H7 (cell line): Measurements from ENCODE around the gene NLGN1. TPM values are rescaled to one million over a fixed set of nuclear protein-coding genes. Genes with fewer than 3 reads are reported as not detected.

Experiments
- DNase-seq: peaks from one replicate; pipeline ENCODE4 v3.0.0; 2012
- H3K27me3 ChIP-seq: 2 replicates; pipeline ENCODE4 v1.6.0; 2011; ENCODE audit warnings: mild to moderate bottlenecking, low read length; ENCODE audit not compliant: control insufficient read depth, insufficient read depth
- H3K36me3 ChIP-seq: replicated peaks from 2 replicates; pipeline ENCODE4 v1.5.1; 2011; ENCODE audit warnings: low read length; ENCODE audit not compliant: control insufficient read depth, insufficient read depth
- H3K4me3 ChIP-seq: 2 replicates; pipeline ENCODE4 v1.5.1; 2011; ENCODE audit warnings: low read depth, mild to moderate bottlenecking, control low read depth, low read length, moderate library complexity; ENCODE audit not compliant: insufficient read depth
- total RNA-seq: library from RNA; depleted of rRNA; stranded (reverse); fragments of >200 nt; shearing (Covaris generic); gene quantifications from 2 replicates; pipeline ENCODE4 v1.2.3, GENCODE V29; 2014

Gene NLGN1
- total RNA-seq, 1 experiment from 2014 or later = 7.1 TPM

- no peak overlapping the region for H3K4me3 ChIP-seq
- no peaks in the 10 kb centered on the region for H3K36me3 ChIP-seq
- no peaks in the 10 kb centered on the region for H3K27me3 ChIP-seq
- DNase-seq = no peak
Observed at GRCh38 chr3:173780067-173780466, 382.5 kb downstream of the NLGN1 start.

- Histone ChIP-seq H3K4me3 (no peak overlapping the region), H3K27me3 (no peaks in the 10 kb centered on the region), H3K36me3 (no peaks in the 10 kb centered on the region)
- DNase-seq = peak; percentile 12
Observed at GRCh38 chr3:173785004-173785403, 387.5 kb downstream of the NLGN1 start.

DNA sequence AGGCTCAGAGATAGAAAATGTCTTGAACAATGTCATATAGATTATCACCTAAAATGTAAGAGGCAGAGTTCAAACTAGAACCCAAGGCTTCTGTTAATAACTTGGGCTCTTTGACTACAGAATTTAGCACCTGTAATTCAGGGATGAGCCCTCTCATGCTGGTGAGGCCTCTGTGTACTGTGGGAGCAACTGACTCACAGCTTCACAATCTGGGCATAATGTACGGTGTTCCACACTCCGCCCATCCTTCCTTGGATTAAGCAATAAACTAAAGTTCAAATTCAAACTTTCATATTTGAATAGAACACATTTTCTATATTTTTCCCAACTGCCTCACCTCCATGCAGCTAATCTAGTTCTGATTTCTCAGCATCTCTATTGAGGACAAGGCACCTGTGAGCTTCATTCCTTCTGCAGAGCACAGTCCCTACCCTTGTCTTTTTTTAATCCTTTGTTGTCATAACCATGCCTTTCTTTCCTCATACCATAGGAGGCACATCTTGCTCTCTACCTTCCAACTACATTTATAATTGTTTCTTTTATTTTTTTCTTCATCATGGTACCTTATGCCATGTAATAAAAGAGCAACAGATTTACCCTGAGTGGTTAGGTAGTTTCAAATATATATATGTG lies 392.1 kb downstream of the NLGN1 start:
- no peaks in the 10 kb centered on the region for H3K36me3 ChIP-seq
- no peak overlapping the region for H3K4me3 ChIP-seq

GRCh38 chr3:173793963-173794362 lies 396.4 kb downstream of the NLGN1 start:
- no peak overlapping the region for H3K4me3 ChIP-seq
- no peaks in the 10 kb centered on the region for H3K27me3 ChIP-seq
- H3K36me3 ChIP-seq = no peaks in the 10 kb centered on the region
- no peak for DNase-seq

More for the DNA sequence above, 392.1 kb downstream of the NLGN1 start:
- DNase-seq = no peak
- H3K27me3 ChIP-seq = no peaks in the 10 kb centered on the region

- H3K36me3 ChIP-seq = no peaks in the 10 kb centered on the region
- H3K27me3 ChIP-seq = no peaks in the 10 kb centered on the region
Observed at GRCh38 chr3:173796405-173796804, 398.9 kb downstream of the NLGN1 start.

DNA sequence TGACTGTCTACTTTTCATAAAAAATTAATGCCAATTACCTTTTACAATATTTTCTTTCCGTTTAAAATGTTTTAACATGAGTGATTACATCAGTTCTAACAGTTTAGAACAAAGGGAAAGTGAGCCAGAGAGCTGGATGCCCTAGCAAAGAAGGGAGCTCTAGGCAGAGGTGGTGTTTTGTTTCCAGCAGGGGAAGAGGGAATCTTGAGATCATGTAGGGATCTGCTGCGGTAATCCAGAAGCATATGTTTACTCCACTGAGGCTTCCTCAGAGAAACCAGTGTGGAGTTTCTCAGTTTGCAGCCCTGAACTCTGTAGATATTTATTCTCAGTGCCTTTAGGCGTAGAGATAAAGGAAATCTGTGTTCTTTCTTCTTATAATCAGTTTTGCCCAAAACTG lies 399.3 kb downstream of the NLGN1 start:
- no peaks in the 10 kb centered on the region for H3K27me3 ChIP-seq
- H3K36me3 ChIP-seq = no peaks in the 10 kb centered on the region
- H3K4me3 ChIP-seq = no peak overlapping the region
- DNase-seq = no peak

More at GRCh38 chr3:173796405-173796804, 398.9 kb downstream of the NLGN1 start:
- H3K4me3 ChIP-seq = no peak overlapping the region
- no peak for DNase-seq

GRCh38 chr3:173799060-173799816 lies 401.7 kb downstream of the NLGN1 start:
- Histone ChIP-seq H3K36me3 (no peaks in the 10 kb centered on the region), H3K4me3 (no peak overlapping the region), H3K27me3 (no peaks in the 10 kb centered on the region)
- DNase-seq = no peak

- Histone ChIP-seq H3K27me3 (no peaks in the 10 kb centered on the region), H3K36me3 (no peaks in the 10 kb centered on the region), H3K4me3 (no peak overlapping the region)
- DNase-seq = no peak
Observed at GRCh38 chr3:173800154-173800553, 402.6 kb downstream of the NLGN1 start.

DNA sequence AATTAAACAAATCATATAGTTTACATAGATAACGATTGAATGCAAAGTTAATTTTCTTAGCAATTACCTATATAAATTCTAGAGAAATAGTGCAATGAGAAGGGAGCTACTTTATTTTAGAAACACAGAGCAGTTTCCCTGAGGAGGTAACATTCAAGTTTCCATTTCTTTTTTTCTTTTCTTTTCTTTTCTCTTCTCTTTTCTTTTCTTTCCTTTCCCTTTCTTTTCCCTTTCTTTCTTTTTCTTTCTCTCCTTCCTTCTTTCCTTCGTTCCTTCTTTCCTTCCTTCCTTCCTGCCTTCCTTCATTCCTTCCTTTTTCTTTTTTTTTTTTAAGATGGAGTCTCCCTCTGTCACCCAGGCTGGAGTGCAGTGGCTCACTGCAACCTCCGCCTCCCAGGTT lies 417.3 kb downstream of the NLGN1 start:
- Histone ChIP-seq H3K4me3 (no peak overlapping the region), H3K36me3 (no peaks in the 10 kb centered on the region), H3K27me3 (no peaks in the 10 kb centered on the region)
- DNase-seq = no peak

DNA sequence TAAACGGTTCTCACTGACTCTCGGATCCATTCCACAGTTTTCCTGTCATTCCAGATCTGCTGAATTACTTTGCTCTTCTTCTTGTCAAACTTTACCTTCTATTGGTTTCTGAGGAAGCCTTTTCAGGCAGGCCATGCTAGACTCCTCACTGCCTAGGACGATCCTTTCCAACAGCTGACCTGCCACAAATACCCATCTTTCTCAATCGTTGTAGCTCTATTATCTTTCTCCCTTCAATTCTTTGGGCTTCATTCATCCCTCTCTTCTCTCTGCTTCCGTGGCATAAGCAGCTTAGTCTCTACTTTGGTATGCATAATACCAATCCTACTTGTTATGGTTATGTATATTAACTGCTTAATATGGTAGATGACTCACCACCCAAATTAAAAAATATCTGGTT lies 421.8 kb downstream of the NLGN1 start:
- no peaks in the 10 kb centered on the region for H3K36me3 ChIP-seq
- DNase-seq = no peak
- no peaks in the 10 kb centered on the region for H3K27me3 ChIP-seq
- H3K4me3 ChIP-seq = no peak overlapping the region

DNA sequence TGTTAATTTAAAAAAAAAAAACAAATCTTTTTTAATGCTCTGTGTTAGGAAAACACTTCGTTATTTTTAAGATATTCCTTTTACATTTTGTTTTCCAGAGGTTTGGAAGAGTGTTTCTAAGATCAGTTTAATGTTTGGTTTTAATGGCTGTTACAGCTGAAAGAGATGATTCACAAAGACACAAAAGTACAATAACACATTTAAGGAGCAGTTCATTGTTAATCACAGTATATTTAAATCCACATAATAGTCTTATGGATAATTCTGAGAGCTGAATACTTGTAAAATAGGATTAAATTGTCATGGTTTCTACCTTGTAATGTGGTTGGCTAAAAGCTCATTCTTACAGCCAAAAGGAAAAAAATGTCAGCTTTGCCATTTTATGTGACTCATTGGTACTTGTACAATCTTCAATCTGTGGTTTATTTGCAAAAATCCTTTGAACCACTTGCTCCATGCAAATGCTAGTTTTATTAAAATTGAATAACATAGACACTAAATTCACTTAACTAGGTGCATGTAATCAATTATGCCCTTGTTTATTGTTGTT lies 426.4 kb downstream of the NLGN1 start:
- Histone ChIP-seq H3K36me3 (no peaks in the 10 kb centered on the region), H3K27me3 (no peaks in the 10 kb centered on the region), H3K4me3 (no peak overlapping the region)
- DNase-seq = no peak

DNA sequence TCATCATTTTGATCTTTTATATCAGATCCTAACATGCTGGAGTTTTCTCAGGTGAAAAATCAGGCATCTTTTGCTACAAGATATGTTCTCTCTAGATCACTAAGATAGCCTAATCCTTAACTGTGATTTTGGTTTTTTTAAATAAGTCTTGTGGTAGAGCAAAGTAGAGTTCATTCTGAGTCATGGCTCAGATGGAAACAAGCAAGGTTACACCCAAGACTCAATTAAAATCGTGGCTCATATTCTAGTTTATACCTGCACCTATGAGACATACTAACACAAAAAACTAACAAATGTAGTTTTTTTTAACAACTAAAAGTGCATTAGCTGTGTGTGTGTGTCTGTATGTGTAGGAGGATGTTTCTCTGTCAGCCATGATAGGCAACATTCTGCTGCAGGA lies 428.2 kb downstream of the NLGN1 start:
- Histone ChIP-seq H3K36me3 (no peaks in the 10 kb centered on the region), H3K4me3 (no peak overlapping the region), H3K27me3 (no peaks in the 10 kb centered on the region)
- DNase-seq = no peak

DNA sequence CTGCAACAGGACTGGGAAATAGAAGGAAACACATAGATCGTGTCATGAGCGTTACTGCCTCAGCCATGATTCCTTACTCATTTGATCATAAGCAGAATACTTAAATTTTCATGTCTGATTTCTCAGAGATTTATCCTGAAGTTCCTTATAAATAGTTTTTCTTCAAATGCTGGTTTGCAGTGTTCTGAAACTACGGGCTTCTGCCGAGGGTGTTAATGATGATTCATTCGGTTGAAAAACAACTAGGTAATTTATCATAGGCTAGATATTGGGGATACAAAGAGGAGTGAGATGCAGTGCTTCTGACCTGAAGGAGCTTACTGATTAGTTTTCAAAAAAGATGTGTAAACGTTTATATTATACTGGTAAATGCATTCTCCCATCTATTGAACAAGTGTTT lies 428.9 kb downstream of the NLGN1 start:
- no peak for DNase-seq
- no peak overlapping the region for H3K4me3 ChIP-seq
- H3K27me3 ChIP-seq = no peaks in the 10 kb centered on the region
- H3K36me3 ChIP-seq = no peaks in the 10 kb centered on the region

- Histone ChIP-seq H3K27me3 (no peaks in the 10 kb centered on the region), H3K4me3 (no peak overlapping the region), H3K36me3 (no peaks in the 10 kb centered on the region)
- DNase-seq = no peak
Observed at GRCh38 chr3:173826901-173827609, 429.5 kb downstream of the NLGN1 start.

DNA sequence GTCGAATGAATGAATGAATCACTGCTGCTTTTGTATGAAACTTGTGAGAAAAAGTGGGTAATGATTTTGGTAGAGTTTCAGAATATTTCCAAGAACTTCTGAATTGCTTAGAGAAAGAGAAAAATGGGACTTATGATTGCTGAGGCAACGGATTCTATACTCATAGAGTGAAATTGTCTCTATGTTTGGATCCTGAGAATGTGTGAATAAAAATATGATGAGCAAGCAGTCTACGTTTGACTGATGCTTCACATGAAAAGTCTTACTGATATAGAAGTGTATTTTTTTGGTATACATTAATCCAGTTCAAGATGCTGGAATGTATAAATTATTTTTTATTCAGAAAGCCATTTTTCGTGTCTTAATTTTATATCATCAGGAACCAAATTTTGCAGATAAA lies 441.1 kb downstream of the NLGN1 start:
- H3K36me3 ChIP-seq = no peaks in the 10 kb centered on the region
- DNase-seq = no peak
- H3K27me3 ChIP-seq = no peaks in the 10 kb centered on the region
- no peak overlapping the region for H3K4me3 ChIP-seq
